Osteocyte (in vitro differentiated cells): ENCODE measurements around the gene BPIFB3. TPM values are rescaled to one million over a fixed set of nuclear protein-coding genes. Genes with fewer than 3 reads are reported as not detected.

ENCODE experiments used
- DNase-seq: peaks from one replicate; pipeline ENCODE4 v3.0.0; 2021; ENCODE audit warnings: mixed read lengths; ENCODE audit not compliant: unreplicated experiment; ENCODE audit errors: extremely low spot score
- H3K27ac Mint-ChIP-seq: one replicate; pipeline ENCODE4 v1.8.0; 2021; ENCODE audit warnings: mild to moderate bottlenecking, mixed read lengths; ENCODE audit not compliant: unreplicated experiment
- H3K27me3 Mint-ChIP-seq: one replicate; pipeline ENCODE4 v1.8.0; 2021; ENCODE audit warnings: mixed read lengths; ENCODE audit not compliant: unreplicated experiment
- H3K36me3 Mint-ChIP-seq: one replicate; pipeline ENCODE4 v1.8.0; 2021; ENCODE audit warnings: mixed read lengths; ENCODE audit not compliant: unreplicated experiment
- H3K4me1 Mint-ChIP-seq: one replicate; pipeline ENCODE4 v1.8.0; 2021; ENCODE audit warnings: mixed read lengths; ENCODE audit not compliant: unreplicated experiment
- H3K4me3 Mint-ChIP-seq: one replicate; pipeline ENCODE4 v1.8.0; 2021; ENCODE audit warnings: mild to moderate bottlenecking, moderate library complexity, mixed read lengths; ENCODE audit not compliant: unreplicated experiment
- H3K9me3 Mint-ChIP-seq: one replicate; pipeline ENCODE4 v1.8.0; 2021; ENCODE audit warnings: mixed read lengths; ENCODE audit not compliant: unreplicated experiment
- total RNA-seq: library from RNA; stranded (reverse); gene quantifications from 2 replicates; pipeline ENCODE4 v1.2.1, GENCODE V29; 2021
- TF ChIP-seq, protein P1 (sequence below): fragments of 200-600 bp; sonication (generic); IDR thresholded peaks from 2 replicates; pipeline ENCODE4 v1.5.0; 2021; ENCODE audit warnings: antibody characterized with exemption, mild to moderate bottlenecking, moderate library complexity

The BPIFB3 gene
- total RNA-seq, 1 donor from 2014 or later, result not detected

DNA sequence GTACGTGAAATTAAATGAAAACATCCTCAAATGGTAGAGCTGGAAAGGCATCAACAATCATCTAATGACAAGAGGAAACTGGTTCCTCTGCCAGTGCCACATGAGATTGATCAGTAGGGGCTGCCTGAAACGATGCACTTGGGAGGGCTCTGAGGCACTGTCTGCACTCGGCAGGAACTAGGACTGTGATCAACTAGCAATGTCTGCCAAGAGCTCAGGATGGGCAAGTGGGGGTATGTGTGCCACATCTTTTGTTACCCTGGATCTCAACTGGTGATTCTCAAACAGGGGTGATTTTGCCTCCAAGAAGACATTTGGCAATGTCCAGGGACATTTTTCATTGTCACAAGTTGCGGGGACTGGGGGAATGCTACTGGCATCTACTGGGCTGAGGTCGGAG is 20.3 kb upstream of the BPIFB3 start:
- Mint-ChIP-seq H3K36me3 (no peaks in the 10 kb centered on the region), H3K27me3 (peaks cover 6% of the 10 kb centered on the region), H3K9me3 (peaks cover 3% of the 10 kb centered on the region), H3K4me3 (no peak overlapping the region), H3K4me1 (no peaks in the 10 kb centered on the region), H3K27ac (no peak overlapping the region)
- TF ChIP-seq, protein P1, sequence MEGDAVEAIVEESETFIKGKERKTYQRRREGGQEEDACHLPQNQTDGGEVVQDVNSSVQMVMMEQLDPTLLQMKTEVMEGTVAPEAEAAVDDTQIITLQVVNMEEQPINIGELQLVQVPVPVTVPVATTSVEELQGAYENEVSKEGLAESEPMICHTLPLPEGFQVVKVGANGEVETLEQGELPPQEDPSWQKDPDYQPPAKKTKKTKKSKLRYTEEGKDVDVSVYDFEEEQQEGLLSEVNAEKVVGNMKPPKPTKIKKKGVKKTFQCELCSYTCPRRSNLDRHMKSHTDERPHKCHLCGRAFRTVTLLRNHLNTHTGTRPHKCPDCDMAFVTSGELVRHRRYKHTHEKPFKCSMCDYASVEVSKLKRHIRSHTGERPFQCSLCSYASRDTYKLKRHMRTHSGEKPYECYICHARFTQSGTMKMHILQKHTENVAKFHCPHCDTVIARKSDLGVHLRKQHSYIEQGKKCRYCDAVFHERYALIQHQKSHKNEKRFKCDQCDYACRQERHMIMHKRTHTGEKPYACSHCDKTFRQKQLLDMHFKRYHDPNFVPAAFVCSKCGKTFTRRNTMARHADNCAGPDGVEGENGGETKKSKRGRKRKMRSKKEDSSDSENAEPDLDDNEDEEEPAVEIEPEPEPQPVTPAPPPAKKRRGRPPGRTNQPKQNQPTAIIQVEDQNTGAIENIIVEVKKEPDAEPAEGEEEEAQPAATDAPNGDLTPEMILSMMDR, result no peak
- no peak for DNase-seq

DNA sequence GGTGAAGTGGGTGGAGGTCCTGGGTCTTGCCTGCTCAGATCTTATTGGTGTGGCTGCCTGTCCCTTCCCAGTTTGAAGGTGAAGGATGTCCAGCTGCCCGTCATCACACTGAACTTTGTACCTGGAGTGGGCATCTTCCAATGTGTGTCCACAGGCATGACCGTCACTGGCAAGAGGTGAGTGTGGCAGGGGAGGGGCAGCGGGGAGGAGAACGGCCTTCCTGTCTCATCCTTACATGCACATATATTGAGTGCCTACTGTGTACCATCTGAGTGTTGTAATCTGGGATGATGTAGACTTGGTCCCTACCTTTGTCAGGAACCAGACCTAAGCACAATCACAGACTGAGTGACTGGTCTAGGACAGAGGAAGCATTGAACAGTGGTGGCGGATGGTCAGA is 19.6 kb upstream of the BPIFB3 start:
- no peak for DNase-seq
- H3K27me3 Mint-ChIP-seq, result peaks cover 6% of the 10 kb centered on the region
- TF ChIP-seq, protein P1, result no peak
- H3K36me3 Mint-ChIP-seq, result no peaks in the 10 kb centered on the region
- H3K4me3 Mint-ChIP-seq, result no peak overlapping the region
- H3K9me3 Mint-ChIP-seq, result peaks cover 3% of the 10 kb centered on the region
- H3K27ac Mint-ChIP-seq, result no peak overlapping the region
- no peaks in the 10 kb centered on the region for H3K4me1 Mint-ChIP-seq

DNA sequence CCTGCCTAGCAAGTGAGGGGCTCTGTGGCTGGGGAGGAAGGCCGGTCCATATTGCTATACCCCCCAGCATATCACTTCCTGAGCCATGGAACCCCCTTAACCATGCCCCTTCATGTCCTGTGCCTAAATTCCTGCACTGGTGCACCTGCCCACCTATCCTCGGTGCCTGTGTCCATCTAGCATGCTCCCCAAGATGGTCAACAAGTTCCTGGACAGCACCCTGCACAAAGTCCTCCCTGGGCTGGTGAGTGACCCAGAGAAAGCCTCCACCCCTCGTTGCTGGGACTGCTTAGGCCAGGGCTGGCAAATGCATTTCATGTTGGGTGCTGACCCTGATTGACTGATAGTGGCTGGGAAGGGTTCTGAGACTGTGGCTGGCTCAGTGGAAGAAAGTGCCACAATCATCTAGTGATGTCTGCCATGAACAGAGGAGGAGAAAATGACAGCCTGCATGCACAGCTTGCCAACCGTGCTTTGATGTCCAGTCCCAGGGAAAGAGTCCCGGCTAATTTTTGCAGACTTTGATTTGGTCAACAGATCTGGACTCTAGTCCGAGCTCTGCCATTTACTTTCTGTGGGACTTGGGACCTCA is 18.7 kb upstream of the BPIFB3 start:
- Mint-ChIP-seq H3K27ac (no peak overlapping the region), H3K27me3 (peaks cover 6% of the 10 kb centered on the region), H3K36me3 (no peaks in the 10 kb centered on the region), H3K9me3 (peaks cover 3% of the 10 kb centered on the region), H3K4me3 (no peak overlapping the region), H3K4me1 (no peaks in the 10 kb centered on the region)
- TF ChIP-seq, protein P1, result no peak
- DNase-seq, result no peak

DNA sequence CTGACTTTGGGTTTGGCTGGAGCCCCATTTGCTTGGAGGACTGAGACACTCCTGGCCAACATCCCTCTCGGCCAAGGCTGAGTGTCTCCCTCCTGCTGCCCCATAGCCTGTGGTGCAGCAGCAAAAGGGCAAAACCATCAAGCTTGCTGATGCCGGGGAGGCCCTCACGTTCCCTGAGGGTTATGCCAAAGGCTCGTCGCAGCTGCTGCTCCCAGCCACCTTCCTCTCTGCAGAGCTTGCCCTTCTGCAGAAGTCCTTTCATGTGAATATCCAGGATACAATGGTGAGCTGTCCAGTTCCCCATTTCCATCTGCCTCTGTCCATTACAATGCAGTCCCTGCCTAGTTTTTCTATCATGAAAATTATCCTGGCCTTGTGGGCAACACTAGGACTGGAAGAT is 16.2 kb upstream of the BPIFB3 start:
- no peaks in the 10 kb centered on the region for H3K36me3 Mint-ChIP-seq
- no peak overlapping the region for H3K27ac Mint-ChIP-seq
- H3K4me3 Mint-ChIP-seq, result no peak overlapping the region
- no peaks in the 10 kb centered on the region for H3K4me1 Mint-ChIP-seq
- TF ChIP-seq, protein P1, result no peak
- H3K27me3 Mint-ChIP-seq, result peaks cover 6% of the 10 kb centered on the region
- H3K9me3 Mint-ChIP-seq, result peaks cover 3% of the 10 kb centered on the region
- no peak for DNase-seq

DNA sequence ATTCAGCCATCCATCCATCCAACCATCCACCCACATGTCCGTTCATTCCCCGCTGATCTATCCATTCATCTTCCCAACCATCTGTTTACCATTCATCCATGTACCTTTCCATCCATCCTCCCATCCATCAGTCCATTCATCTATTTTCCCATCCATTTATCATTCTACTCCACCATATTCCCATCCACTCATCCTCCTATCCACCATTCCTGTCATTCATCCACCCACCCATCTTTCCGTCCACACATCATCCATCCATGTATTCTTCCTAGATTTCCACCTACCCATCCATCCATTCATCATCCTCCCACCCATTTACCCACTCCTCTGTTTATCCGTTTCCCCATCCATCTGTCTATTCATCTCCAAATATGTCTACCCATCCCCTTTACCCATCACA is 15.5 kb upstream of the BPIFB3 start:
- H3K36me3 Mint-ChIP-seq, result no peaks in the 10 kb centered on the region
- H3K27me3 Mint-ChIP-seq, result peaks cover 6% of the 10 kb centered on the region
- TF ChIP-seq, protein P1, result no peak
- H3K4me3 Mint-ChIP-seq, result no peak overlapping the region
- H3K9me3 Mint-ChIP-seq, result peaks cover 2% of the 10 kb centered on the region
- H3K27ac Mint-ChIP-seq, result no peak overlapping the region
- no peak for DNase-seq
- no peaks in the 10 kb centered on the region for H3K4me1 Mint-ChIP-seq
